Lower leg skin (tissue), 3 donors: ENCODE measurements around the gene BOD1L1.

ENCODE experiments used
- CTCF ChIP-seq, 3 donors: fragments of 450-650 bp; IDR thresholded peaks; one replicate each; pipeline ENCODE4 v1.5.1; 2016; ENCODE audit warnings: antibody characterized with exemption in 3 of 3, mild to moderate bottlenecking in 3 of 3, moderate library complexity in 2 of 3
- POLR2A ChIP-seq, 2 donors: fragments of 450-650 bp; IDR thresholded peaks; one replicate each; pipeline ENCODE4 v1.6.1; 2016 to 2017; ENCODE audit warnings: antibody characterized with exemption in 2 of 2, mild to moderate bottlenecking in 1 of 2, moderate library complexity in 1 of 2

- no peak for TF ChIP-seq POLR2A (IDR thresholded peaks at IDR 0.05)
- TF ChIP-seq CTCF (IDR thresholded peaks at IDR 0.05) = no peak
These were observed 29.9 kb downstream of the BOD1L1 start for GRCh38 chr4:13597604-13598003.
